ENCODE measurements around the gene BMPR1A. TPM values are rescaled to one million over a fixed set of nuclear protein-coding genes. Genes with fewer than 3 reads are reported as not detected.

BMPR1A gene
- polyA plus RNA-seq, 2 of the 4 experiments (the other 2 are of a cell fraction): 25.5 to 39.0 TPM

GRCh38 chr10:86813101-86813500, 56.7 kb downstream of the BMPR1A start:
- no peak overlapping the region for H3K27ac ChIP-seq
- ChIA-PET POLR2A (no interaction called here), CTCF (no interaction called here)
- DNase-seq (ENCODE audit: low read depth in 1 of 2, low spot score in 1 of 2) (no peak), FAIRE-seq (no peak), ATAC-seq (no peak)
- H3K4me2 ChIP-seq: no peak overlapping the region
- H3K9me3 ChIP-seq: no peaks in the 10 kb centered on the region
- 89% methylated on average over 4 of the region's 4 CpGs for WGBS (ENCODE audit: missing lambda C conversion rate)
- no peaks in the 10 kb centered on the region for H3K4me1 ChIP-seq
- no peak overlapping the region for H3K4me3 ChIP-seq
- TF ChIP-seq E2F6 (IDR thresholded peaks at IDR 0.05; ENCODE audit: borderline replicate concordance, low read depth): no peak
- TF ChIP-seq CEBPB (IDR thresholded peaks at IDR 0.05): no peak
- no peak for TF ChIP-seq ZC3H11A (IDR thresholded peaks at IDR 0.05)
- no peak for TF ChIP-seq NR3C1 (IDR thresholded peaks at IDR 0.05)
- TF ChIP-seq HOXB5 (CRISPR knock-in tag; IDR thresholded peaks at IDR 0.05): no peak

DNA sequence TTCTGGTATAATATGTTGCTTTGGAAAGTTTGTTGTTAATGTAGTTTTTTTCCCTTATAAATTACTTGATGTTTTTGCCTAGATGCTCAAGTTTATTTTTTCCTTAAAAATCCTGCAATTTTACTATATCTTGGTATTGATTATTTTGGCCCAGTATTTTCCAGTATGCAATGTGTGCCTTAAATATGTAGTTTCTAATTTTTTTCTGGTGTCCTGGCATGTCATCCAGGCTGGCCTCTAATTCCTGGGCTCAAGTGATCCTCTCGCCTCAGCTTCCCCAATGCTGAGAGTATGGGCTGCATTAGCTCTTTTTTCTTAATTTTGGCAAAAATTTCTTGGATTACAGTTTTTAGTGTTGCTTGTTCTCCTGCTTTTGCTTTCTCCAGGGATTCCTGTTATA, 57.6 kb downstream of the BMPR1A start:
- TF ChIP-seq TFCP2L1 (CRISPR knock-in tag; IDR thresholded peaks at IDR 0.05) (no peak), PBX3 (IDR thresholded peaks at IDR 0.05) (no peak)
- Histone ChIP-seq H3K4me3 (no peak overlapping the region), H3K4me2 (no peak overlapping the region), H3K9me3 (no peaks in the 10 kb centered on the region), H3K4me1 (no peaks in the 10 kb centered on the region), H3K27ac (no peak overlapping the region)
- DNase-seq (ENCODE audit: low read depth in 1 of 2, low spot score in 1 of 2) (no peak), ATAC-seq (no peak), FAIRE-seq (no peak)
- 92% methylated on average over 1 of the region's 1 CpG for WGBS (ENCODE audit: missing lambda C conversion rate)
- ChIA-PET CTCF (no interaction called here), POLR2A (no interaction called here)

GRCh38 chr10:86815035-86815617, 58.7 kb downstream of the BMPR1A start:
- POLR2A ChIA-PET: no interaction called here
- no peak for TF ChIP-seq NR3C1 (IDR thresholded peaks at IDR 0.05)
- TF ChIP-seq, protein P1, sequence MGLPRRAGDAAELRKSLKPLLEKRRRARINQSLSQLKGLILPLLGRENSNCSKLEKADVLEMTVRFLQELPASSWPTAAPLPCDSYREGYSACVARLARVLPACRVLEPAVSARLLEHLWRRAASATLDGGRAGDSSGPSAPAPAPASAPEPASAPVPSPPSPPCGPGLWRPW (IDR thresholded peaks at IDR 0.05): no peak
- no peak for TF ChIP-seq CBX2 (IDR thresholded peaks at IDR 0.05; ENCODE audit: borderline replicate concordance, low read depth)
- no peak for TF ChIP-seq HOXB13 (CRISPR knock-in tag; IDR thresholded peaks at IDR 0.05; ENCODE audit: low read depth)
- no peak for TF ChIP-seq HOXB5 (CRISPR knock-in tag; IDR thresholded peaks at IDR 0.05)
- TF ChIP-seq BHLHE40 (IDR thresholded peaks at IDR 0.05; ENCODE audit: low read depth, low read length): no peak
- no peak for TF ChIP-seq GATA3 (IDR thresholded peaks at IDR 0.05; ENCODE audit: borderline replicate concordance)
- no peak for TF ChIP-seq MAFK (IDR thresholded peaks at IDR 0.05; ENCODE audit: partially characterized antibody)
- TF ChIP-seq TFCP2L1 (CRISPR knock-in tag; IDR thresholded peaks at IDR 0.05): no peak
- no peak for TF ChIP-seq KDM1A (IDR thresholded peaks at IDR 0.05; ENCODE audit: low read depth)
- no peak for TF ChIP-seq POLR2A (IDR thresholded peaks at IDR 0.05; ENCODE audit: low read length)
- no peak for TF ChIP-seq TP53 (CRISPR knock-in tag; IDR thresholded peaks at IDR 0.05)
- no peak for TF ChIP-seq RCOR1 (IDR thresholded peaks at IDR 0.05; ENCODE audit: low read depth, low read length)
- TF ChIP-seq CBX8 (IDR thresholded peaks at IDR 0.05): no peak
- TF ChIP-seq CHD2 (IDR thresholded peaks at IDR 0.05; ENCODE audit: low read length, partially characterized antibody): no peak
- no peak for TF ChIP-seq FOSL2 (IDR thresholded peaks at IDR 0.05)
- TF ChIP-seq FOSL2 (CRISPR knock-in tag; IDR thresholded peaks at IDR 0.05): no peak
- TF ChIP-seq JUNB (IDR thresholded peaks at IDR 0.05): no peak
- TF ChIP-seq RNF2 (IDR thresholded peaks at IDR 0.05; ENCODE audit: borderline replicate concordance, low read depth): no peak

More at GRCh38 chr10:86815035-86815617, 58.7 kb downstream of the BMPR1A start:
- H3K9me3 ChIP-seq: no peaks in the 10 kb centered on the region
- H3K4me3 ChIP-seq: no peak overlapping the region
- FAIRE-seq: no peak
- DNase-seq (ENCODE audit: low read depth in 1 of 2, low spot score in 1 of 2): no peak
- 90% methylated on average over 4 of the region's 4 CpGs for WGBS (ENCODE audit: missing lambda C conversion rate)
- CTCF ChIA-PET: no interaction called here
- H3K4me1 ChIP-seq: no peaks in the 10 kb centered on the region
- ATAC-seq: no peak
- H3K27ac ChIP-seq: no peak overlapping the region
- H3K4me2 ChIP-seq: no peak overlapping the region
